C4-2B (cell line): ENCODE results near the gene ITIH2.
"Not testable (repeated sequence)": the region's sequence is repeated elsewhere in the genome, so short reads cannot be mapped to it uniquely, and the experiment has no call there.

ENCODE experiments used
- H3K27ac ChIP-seq: fragments of 450-650 bp; 2 replicates; pipeline ENCODE4 v1.5.1; 2017
- CTCF ChIP-seq: fragments of 450-650 bp; conservative IDR thresholded peaks from 2 replicates; pipeline ENCODE4 v1.5.1; 2017; ENCODE audit warnings: mild to moderate bottlenecking
- ZFX ChIP-seq: fragments of 450-650 bp; IDR thresholded peaks from 2 replicates; pipeline ENCODE4 v1.6.1; 2017

ITIH2 gene

GRCh38 chr10:7766241-7766640, 63.1 kb downstream of the ITIH2 start:
- TF ChIP-seq CTCF, result no peak
- TF ChIP-seq ZFX, result no peak
- no peak overlapping the region for H3K27ac ChIP-seq

- no peak overlapping the region for H3K27ac ChIP-seq
- no peak for TF ChIP-seq CTCF
- no peak for TF ChIP-seq ZFX
These were observed 64.1 kb downstream of the ITIH2 start for GRCh38 chr10:7767209-7767608.

GRCh38 chr10:7768417-7768816, 65.3 kb downstream of the ITIH2 start:
- no peak overlapping the region for H3K27ac ChIP-seq
- TF ChIP-seq CTCF, result no peak
- TF ChIP-seq ZFX, result no peak

GRCh38 chr10:7773845-7774801, 71.0 kb downstream of the ITIH2 start:
- H3K27ac ChIP-seq, result no peak overlapping the region

GRCh38 chr10:7776777-7777176, 73.7 kb downstream of the ITIH2 start:
- TF ChIP-seq ZFX (no peak), CTCF (no peak)
- H3K27ac ChIP-seq, result no peak overlapping the region

More at GRCh38 chr10:7773845-7774801, 71.0 kb downstream of the ITIH2 start:
- TF ChIP-seq ZFX (no peak), CTCF (no peak)

- not testable (repeated sequence) for H3K27ac ChIP-seq
These were observed 79.1 kb downstream of the ITIH2 start for GRCh38 chr10:7782194-7782593.

GRCh38 chr10:7786430-7786829, 83.3 kb downstream of the ITIH2 start:
- TF ChIP-seq CTCF, result no peak
- no peak overlapping the region for H3K27ac ChIP-seq
